Loucy (cell line): ENCODE results near the gene JPH3.

Experiments
- CTCF ChIP-seq: fragments of 200-600 bp; sonication (generic); conservative IDR thresholded peaks from 2 replicates; pipeline ENCODE4 v1.5.1; 2014; ENCODE audit warnings: mild to moderate bottlenecking, antibody characterized with exemption, low read length
- EZH2phosphoT487 ChIP-seq: fragments of 200-600 bp; IDR thresholded peaks from 2 replicates; pipeline ENCODE4 v1.6.1; 2018; ENCODE audit warnings: antibody characterized with exemption, mild to moderate bottlenecking, moderate library complexity, borderline replicate concordance

GRCh38 chr16:87582216-87582965, 19.9 kb upstream of the JPH3 start:
- TF ChIP-seq CTCF (no peak), EZH2phosphoT487 (no peak)
